Liver (tissue), 9 donors: Measurements from ENCODE around the gene GDF10. TPM values are rescaled to one million over a fixed set of nuclear protein-coding genes. Genes with fewer than 3 reads are reported as not detected.

Source experiments
- DNase-seq: peaks from one replicate; pipeline ENCODE4 v3.0.0-alpha.2; 2017; ENCODE audit warnings: low spot score
- H3K27ac ChIP-seq, 2 donors: one replicate each; pipeline ENCODE4 v1.7.0; 2013; ENCODE audit warnings: inconsistent platforms in 2 of 2, low read length in 2 of 2, control low read depth in 1 of 2, low read depth in 1 of 2, mild to moderate bottlenecking in 1 of 2
- H3K27me3 ChIP-seq, 4 donors: one replicate each; pipeline versions ENCODE4 v1.6.1 to v1.7.0; 2013; ENCODE audit warnings: low read length in 3 of 4, inconsistent platforms in 1 of 4, mild to moderate bottlenecking in 1 of 4, moderate library complexity in 1 of 4; ENCODE audit not compliant: control insufficient read depth in 4 of 4, insufficient read depth in 4 of 4
- H3K36me3 ChIP-seq, 4 donors: one replicate each; pipeline versions ENCODE4 v1.6.1 to v1.7.0; 2013; ENCODE audit warnings: low read length in 3 of 4, mild to moderate bottlenecking in 3 of 4, low read depth in 1 of 4, moderate library complexity in 1 of 4; ENCODE audit not compliant: control insufficient read depth in 4 of 4, insufficient read depth in 3 of 4
- H3K4me1 ChIP-seq, 4 donors: one replicate each; pipeline versions ENCODE4 v1.6.1 to v1.7.0; 2013; ENCODE audit warnings: low read length in 3 of 4, mild to moderate bottlenecking in 3 of 4, moderate library complexity in 1 of 4; ENCODE audit not compliant: control insufficient read depth in 4 of 4, insufficient read depth in 4 of 4
- H3K4me3 ChIP-seq, 3 donors: one replicate each; pipeline versions ENCODE4 v1.6.1 to v1.7.0; 2013; ENCODE audit warnings: low read length in 3 of 3, control low read depth in 1 of 3, low read depth in 1 of 3, mild to moderate bottlenecking in 1 of 3
- H3K9ac ChIP-seq, 2 donors: one replicate each; pipeline ENCODE4 v1.7.0; 2013; ENCODE audit warnings: low read length in 2 of 2, mild to moderate bottlenecking in 2 of 2, moderate library complexity in 2 of 2, control low read depth in 1 of 2, low read depth in 1 of 2
- H3K9me3 ChIP-seq, 4 donors: one replicate each; pipeline versions ENCODE4 v1.6.1 to v1.7.0; 2013; ENCODE audit warnings: low read length in 3 of 4; ENCODE audit not compliant: control insufficient read depth in 4 of 4
- ATF3 ChIP-seq: IDR thresholded peaks from 2 replicates; pipeline ENCODE4 v1.6.1; 2016; ENCODE audit warnings: antibody characterized with exemption
- CTCF ChIP-seq: fragments of 150-350 bp; IDR thresholded peaks from 2 replicates; pipeline ENCODE4 v1.5.1; 2017; ENCODE audit warnings: improper control_type of control experiment, low read depth, low read length; ENCODE audit not compliant: missing input control
- EGR1 ChIP-seq, 2 donors: IDR thresholded peaks; 2 replicates each; pipeline ENCODE4 v1.6.1; 2016 to 2018; ENCODE audit warnings: antibody characterized with exemption in 2 of 2, low read depth in 2 of 2
- FOXA1 ChIP-seq: IDR thresholded peaks from 2 replicates; pipeline ENCODE4 v1.6.1; 2016; ENCODE audit warnings: antibody characterized with exemption
- FOXA2 ChIP-seq: IDR thresholded peaks from 2 replicates; pipeline ENCODE4 v1.6.1; 2016; ENCODE audit warnings: antibody characterized with exemption
- GABPA ChIP-seq, 2 donors: IDR thresholded peaks in 1 of 2; conservative IDR thresholded peaks in 1 of 2; 2 replicates each; pipeline ENCODE4 v1.6.1; 2016; ENCODE audit warnings: antibody characterized with exemption in 2 of 2, mild to moderate bottlenecking in 1 of 2, moderate library complexity in 1 of 2
- HNF4A ChIP-seq, 2 donors: conservative IDR thresholded peaks; 2 replicates each; pipeline ENCODE4 v1.6.1; 2016; ENCODE audit warnings: antibody characterized with exemption in 2 of 2, mild to moderate bottlenecking in 2 of 2
- HNF4G ChIP-seq: IDR thresholded peaks from 2 replicates; pipeline ENCODE4 v1.6.1; 2016; ENCODE audit warnings: antibody characterized with exemption
- MAX ChIP-seq: IDR thresholded peaks from 2 replicates; pipeline ENCODE4 v1.6.1; 2016; ENCODE audit warnings: antibody characterized with exemption
- NR2F2 ChIP-seq: IDR thresholded peaks from 2 replicates; pipeline ENCODE4 v1.6.1; 2016; ENCODE audit warnings: antibody characterized with exemption
- RAD21 ChIP-seq, 2 donors: IDR thresholded peaks; 2 replicates each; pipeline ENCODE4 v1.6.1; 2016; ENCODE audit warnings: antibody characterized with exemption in 2 of 2, mild to moderate bottlenecking in 2 of 2
- REST ChIP-seq: IDR thresholded peaks from 2 replicates; pipeline ENCODE4 v1.6.1; 2016; ENCODE audit warnings: antibody characterized with exemption, mild to moderate bottlenecking
- RXRA ChIP-seq, 2 donors: IDR thresholded peaks; 2 replicates each; pipeline ENCODE4 v1.6.1; 2017 to 2018; ENCODE audit warnings: antibody characterized with exemption in 2 of 2, mild to moderate bottlenecking in 1 of 2
- SP1 ChIP-seq: IDR thresholded peaks from 2 replicates; pipeline ENCODE4 v1.6.1; 2018; ENCODE audit warnings: antibody characterized with exemption, mild to moderate bottlenecking
- TAF1 ChIP-seq: conservative IDR thresholded peaks from 2 replicates; pipeline ENCODE4 v1.6.1; 2016; ENCODE audit warnings: antibody characterized with exemption, mild to moderate bottlenecking
- YY1 ChIP-seq: IDR thresholded peaks from 2 replicates; pipeline ENCODE4 v1.6.1; 2016; ENCODE audit warnings: antibody characterized with exemption, mild to moderate bottlenecking
- ZBTB33 ChIP-seq: IDR thresholded peaks from 2 replicates; pipeline ENCODE4 v1.6.1; 2016; ENCODE audit warnings: antibody characterized with exemption
- WGBS: extraction: QIAGEN DNeasy Blood & Tissue Kit; methylation state at CpG from one replicate; pipeline ENCODE4 v1.1.7; 2013; 5-methylcytosine and 5-hydroxymethylcytosine counted together
- polyA plus RNA-seq, 2 donors: library from polyadenylated mRNA; stranded (reverse) in 1 of 2; unstranded in 1 of 2; fragments of 200-250 nt in 1 of 2; fragments of >200 nt in 1 of 2; fragmentation: Nextera tagmentation in 1 of 2; extraction: Ambion mirVana in 1 of 2; gene quantifications; one replicate each; pipeline versions ENCODE4 v1.2.1 to v1.2.3, GENCODE V29; 2013 to 2015
- total RNA-seq, 2 donors: library from RNA; depleted of rRNA; stranded (reverse); fragments of >200 nt; gene quantifications; one replicate each; pipeline ENCODE4 v1.2.3, GENCODE V29; 2014
- donor health status: healthy.
- donor health status: healthy.
- donor health status: healthy.
- donor health status: healthy.
- donor health status: healthy.

Gene GDF10
- total and polyA plus RNA-seq, 4 donors: under 0.01 to 0.28 (median 0.11) TPM

GRCh38 chr10:47278720-47279119 lies 21.3 kb upstream of the GDF10 start:
- no peak overlapping the region for H3K4me3 ChIP-seq
- no peak for DNase-seq
- TF ChIP-seq RAD21 (IDR thresholded peaks at IDR 0.05) (no peak), NR2F2 (no peak), CTCF (no peak), FOXA1 (no peak), RXRA (IDR thresholded peaks at IDR 0.05) (no peak), MAX (no peak), ZBTB33 (no peak), SP1 (no peak), GABPA (IDR thresholded peaks at IDR 0.05 in 1 of 2, conservative IDR thresholded peaks at IDR 0.05 in 1 of 2) (no peak), HNF4G (no peak), ATF3 (no peak), HNF4A (conservative IDR thresholded peaks at IDR 0.05) (no peak), TAF1 (no peak), REST (no peak), YY1 (no peak)
- H3K27ac ChIP-seq: no peak overlapping the region
- WGBS: 88% methylated on average over 3 of the region's 3 CpGs
- no peaks in the 10 kb centered on the region for H3K36me3 ChIP-seq
- H3K27me3 ChIP-seq: no peaks in the 10 kb centered on the region
- no peak overlapping the region for H3K9ac ChIP-seq
- H3K9me3 ChIP-seq: no peaks in the 10 kb centered on the region
- H3K4me1 ChIP-seq: no peaks in the 10 kb centered on the region

GRCh38 chr10:47279276-47279675 lies 20.7 kb upstream of the GDF10 start:
- TF ChIP-seq TAF1 (no peak), FOXA2 (no peak), ZBTB33 (no peak), EGR1 (IDR thresholded peaks at IDR 0.05; ENCODE audit: low read depth in 2 of 2) (no peak), ATF3 (no peak), YY1 (no peak), HNF4A (conservative IDR thresholded peaks at IDR 0.05) (no peak), FOXA1 (no peak), REST (no peak)
- DNase-seq: no peak
- Histone ChIP-seq H3K9ac (no peak overlapping the region), H3K4me3 (no peak overlapping the region), H3K36me3 (no peaks in the 10 kb centered on the region), H3K4me1 (no peaks in the 10 kb centered on the region), H3K27ac (no peak overlapping the region), H3K9me3 (no peaks in the 10 kb centered on the region), H3K27me3 (no peaks in the 10 kb centered on the region)
- 91% methylated on average over 2 of the region's 2 CpGs for WGBS
